AG09319 (cell line): ENCODE results near the gene ZKSCAN4.

Experiments
- DNase-seq: peaks from one replicate; pipeline ENCODE4 v3.0.0-alpha.2; 2010; ENCODE audit warnings: low read depth; ENCODE audit errors: extremely low read depth
- CTCF ChIP-seq: IDR thresholded peaks from 2 replicates; pipeline ENCODE4 v1.5.1; 2011; ENCODE audit warnings: low read depth, mild to moderate bottlenecking, inconsistent platforms, low read length, moderate library complexity

ZKSCAN4 gene

GRCh38 chr6:28252009-28252975, at the start of gene ZKSCAN4:
Gene ZKSCAN4 (minus strand): TSS chr6:28252269. CDS start chr6:28251980, 289 bp downstream.
- no peak for TF ChIP-seq CTCF
- peak; percentile 82 for DNase-seq

DNA sequence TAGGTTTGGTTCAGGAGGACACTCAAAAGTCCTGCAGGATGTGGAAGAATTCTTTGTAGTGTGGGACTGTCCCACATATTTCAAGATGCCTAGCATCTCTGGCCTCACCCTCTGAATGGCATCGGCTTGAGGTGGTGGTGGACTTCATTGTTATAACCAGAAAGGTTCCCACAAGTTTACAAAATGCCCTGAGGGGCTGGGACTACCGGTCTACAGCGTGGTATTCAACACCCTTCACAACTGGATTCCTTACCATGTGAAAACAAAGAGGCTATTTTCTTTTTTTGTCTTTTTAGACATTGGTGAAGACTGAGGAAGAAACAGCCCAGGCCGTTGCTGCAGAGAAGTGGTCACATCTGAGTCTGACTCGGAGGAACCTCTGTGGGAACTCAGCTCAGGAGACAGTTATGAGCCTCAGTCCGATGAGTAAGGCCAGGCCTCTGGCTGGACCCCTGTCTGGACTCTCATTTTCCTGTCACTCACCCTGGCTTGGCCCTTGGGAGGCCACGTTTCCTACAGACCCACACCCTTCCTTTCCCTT, 44.5 kb upstream of the ZKSCAN4 start:
- no peak for DNase-seq
- TF ChIP-seq CTCF = no peak

- DNase-seq = no peak
- TF ChIP-seq CTCF = no peak
Observed at GRCh38 chr6:28295326-28295725, 43.3 kb upstream of the ZKSCAN4 start.

DNA sequence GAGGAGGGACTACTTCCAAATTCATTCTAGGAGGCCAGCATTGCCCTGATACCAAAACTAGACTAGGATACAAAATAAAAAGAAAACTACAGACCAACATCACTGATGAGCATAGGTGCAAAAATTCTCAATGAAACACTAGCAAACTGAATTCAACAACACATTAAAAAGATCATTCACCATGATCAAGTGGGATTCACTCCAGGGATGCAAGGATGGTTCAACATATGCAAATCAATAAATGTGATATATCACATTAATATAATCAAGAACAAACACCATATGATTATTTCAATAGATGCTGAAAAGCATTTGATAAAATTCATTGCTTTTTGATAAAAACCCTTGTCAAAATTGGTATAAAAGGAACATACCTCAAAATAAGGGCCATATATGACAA, 39.5 kb upstream of the ZKSCAN4 start:
- DNase-seq = no peak

GRCh38 chr6:28282926-28283325, 30.9 kb upstream of the ZKSCAN4 start:
- DNase-seq = no peak

More for the DNA sequence above, 39.5 kb upstream of the ZKSCAN4 start:
- TF ChIP-seq CTCF = no peak

DNA sequence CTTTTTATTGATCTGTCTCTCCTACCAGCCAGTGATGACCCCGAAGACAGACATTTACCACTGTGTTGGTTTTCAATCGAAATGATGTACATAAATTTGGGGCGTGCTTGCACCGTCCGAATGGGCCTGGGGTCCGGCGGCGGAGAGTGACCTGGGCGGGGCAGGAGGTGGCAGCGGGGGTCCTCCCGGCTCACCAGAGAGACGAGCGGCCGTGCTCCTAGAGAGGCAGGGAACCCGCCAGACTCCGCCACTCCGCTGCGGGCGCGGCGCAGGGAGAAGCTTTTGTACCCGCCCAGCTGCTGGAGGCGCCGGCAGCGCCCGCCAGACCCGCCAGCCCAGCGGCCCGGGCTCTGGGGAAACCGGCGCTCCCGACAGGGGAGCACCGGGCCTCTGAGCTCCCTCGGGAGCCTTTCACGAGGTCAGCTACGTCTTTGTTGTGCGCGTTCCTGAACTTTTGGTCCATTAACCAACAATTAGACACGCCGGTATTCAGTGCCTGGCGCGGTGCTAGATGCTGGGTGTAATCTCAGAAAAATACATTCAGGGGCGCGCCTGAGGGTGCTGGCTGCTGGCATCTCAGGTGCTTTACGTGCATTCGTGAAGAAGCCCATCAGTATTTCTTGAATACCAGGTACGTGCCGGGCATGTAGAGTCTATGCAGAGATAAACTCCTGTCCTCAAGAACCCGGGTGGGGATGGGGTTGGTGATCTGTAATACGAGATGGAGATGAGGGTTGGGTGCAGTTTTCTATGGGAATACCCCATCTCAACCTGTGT, 29.4 kb upstream of the ZKSCAN4 start, which contains the start of gene PGBD1:
Gene PGBD1 (plus strand): TSS at position 285 of the 777 bp plus-strand sequence. CDS start 2,242 bp downstream, outside the sequence.
- no peak for TF ChIP-seq CTCF
- DNase-seq = no peak

More at GRCh38 chr6:28282926-28283325, 30.9 kb upstream of the ZKSCAN4 start:
- TF ChIP-seq CTCF = no peak
